K562 (cell line): ENCODE measurements around the gene CCNT2. TPM values are rescaled to one million over a fixed set of nuclear protein-coding genes. Genes with fewer than 3 reads are reported as not detected.

Source experiments
- ATAC-seq: fragments of 200-7000 bp; cut with Tn5 transposase; 3 replicates; pipeline ENCODE4 v1.9.1; 2020; ENCODE audit warnings: moderate library complexity
- BruUV-seq: library from RNA; stranded (reverse); fragments of 400-500 nt; replicated peaks from 2 replicates; lab custom pipeline; 2021; lab: Mats Ljungman, UMichigan
- CTCF ChIA-PET: fragments of 300-600 bp; formaldehyde crosslinking; extraction: SDS; loops from one replicate; lab custom pipeline; 2021; ENCODE audit warnings: low intra/inter-chr PET ratio; lab: Yijun Ruan, JAX
- POLR2A ChIA-PET: fragments of 300-600, 350-650 bp; sonication (Branson Sonifier 250); formaldehyde crosslinking; extraction: SDS; loops from one replicate; lab custom pipeline; 2021; ENCODE audit warnings: antibody characterized with exemption, inconsistent platforms; lab: Yijun Ruan, JAX
- DNase-seq, 4 experiments: peaks; one replicate each; pipeline versions ENCODE4 v3.0.0 to v3.0.0-alpha.2; 2011 to 2018; ENCODE audit warnings: low spot score in 3 of 4, mixed read lengths in 3 of 4; ENCODE audit errors: extremely low read depth in 1 of 4
- FAIRE-seq: peaks from 2 replicates; lab custom pipeline; 2011; peaks lifted over from hg19 to GRCh38; lab: Jason Lieb, UNC
- H2AFZ ChIP-seq: 2 replicates; pipeline ENCODE4 v1.6.0; 2011; ENCODE audit warnings: low read depth, low read length, control low read depth, inconsistent platforms
- H3K27ac ChIP-seq: fragments of 200-600 bp; 3 replicates; pipeline ENCODE4 v1.8.0; 2011; ENCODE audit warnings: low read depth, mild to moderate bottlenecking, control low read depth, inconsistent platforms, low read length, moderate library complexity, mixed read lengths; ENCODE audit errors: extremely low read depth
- H3K27me3 ChIP-seq, 2 experiments: fragments of 300-600 bp in 1 of 2; 2 replicates in 1 of 2; 3 replicates in 1 of 2; pipeline versions ENCODE4 v1.6.0 to v1.8.0; 2011; ENCODE audit warnings: inconsistent platforms in 2 of 2, low read length in 2 of 2, mild to moderate bottlenecking in 1 of 2, mixed read lengths in 1 of 2, moderate library complexity in 1 of 2; ENCODE audit not compliant: control insufficient read depth in 2 of 2, insufficient read depth in 2 of 2
- H3K36me3 ChIP-seq: fragments of 300-600 bp; 3 replicates; pipeline ENCODE4 v1.8.0; 2011; ENCODE audit warnings: mild to moderate bottlenecking, low read length, inconsistent platforms; ENCODE audit not compliant: control insufficient read depth, insufficient read depth
- H3K4me1 ChIP-seq, 2 experiments: fragments of 200-600 bp in 1 of 2; replicated peaks in 1 of 2; 2 replicates in 1 of 2; 3 replicates in 1 of 2; pipeline versions ENCODE4 v1.5.1 to v1.8.0; 2011; ENCODE audit warnings: inconsistent platforms in 2 of 2, low read length in 2 of 2, mild to moderate bottlenecking in 1 of 2, mixed read lengths in 1 of 2, moderate library complexity in 1 of 2; ENCODE audit not compliant: control insufficient read depth in 2 of 2, insufficient read depth in 2 of 2
- H3K4me2 ChIP-seq: 2 replicates; pipeline ENCODE4 v1.6.1; 2011; ENCODE audit warnings: low read length, control low read depth, inconsistent platforms, mixed read lengths; ENCODE audit not compliant: insufficient read depth
- H3K4me3 ChIP-seq: fragments of 200-600 bp; sonication (generic), shearing (Covaris generic); 2 replicates; pipeline ENCODE4 v1.5.1; 2016; ENCODE audit warnings: control low read depth, inconsistent platforms
- H3K79me2 ChIP-seq: fragments of 200-600 bp; 3 replicates; pipeline ENCODE4 v1.8.0; 2011; ENCODE audit warnings: low read length, inconsistent platforms; ENCODE audit not compliant: control insufficient read depth, insufficient read depth
- H3K9ac ChIP-seq, 2 experiments: 2 replicates each; pipeline versions ENCODE4 v1.6.0 to v1.6.1; 2011; ENCODE audit warnings: low read depth in 2 of 2, low read length in 2 of 2, control low read depth in 1 of 2, inconsistent platforms in 1 of 2, mild to moderate bottlenecking in 1 of 2, mixed read lengths in 1 of 2; ENCODE audit not compliant: insufficient read depth in 1 of 2
- H3K9me1 ChIP-seq: one replicate; pipeline ENCODE4 v1.6.0; 2011; ENCODE audit warnings: inconsistent platforms, mild to moderate bottlenecking, low read length, moderate library complexity; ENCODE audit not compliant: control insufficient read depth, insufficient read depth
- H3K9me3 ChIP-seq: replicated peaks from 2 replicates; pipeline ENCODE4 v1.5.1; 2011; ENCODE audit warnings: low read depth, low read length, inconsistent platforms; ENCODE audit not compliant: control insufficient read depth, insufficient read depth
- H4K20me1 ChIP-seq: replicated peaks from 2 replicates; pipeline ENCODE4 v1.6.1; 2011; ENCODE audit warnings: low read length, inconsistent platforms, mixed read lengths; ENCODE audit not compliant: control insufficient read depth, insufficient read depth
- CSDE1 ChIP-seq, 2 experiments: fragments of 450-650 bp; IDR thresholded peaks; 2 replicates each; pipeline ENCODE4 v1.6.1; 2016; ENCODE audit warnings: mild to moderate bottlenecking in 1 of 2
- GTF2A2 ChIP-seq: IDR thresholded peaks from 2 replicates; pipeline ENCODE4 v1.6.1; 2016; ENCODE audit warnings: mild to moderate bottlenecking, missing genetic modification characterization, missing compliant biosample characterization
- HSF4 ChIP-seq: fragments of 250-450 bp; sonication (Bioruptor Pico); IDR thresholded peaks from 2 replicates; pipeline ENCODE4 v2.1.2; 2022; ENCODE audit warnings: mild to moderate bottlenecking, moderate library complexity, borderline replicate concordance
- MECOM ChIP-seq: fragments of 250-450 bp; sonication (Bioruptor Pico); IDR thresholded peaks from 2 replicates; pipeline ENCODE4 v1.8.0; 2022; ENCODE audit warnings: inconsistent platforms
- RFX1 ChIP-seq: fragments of 450-650 bp; IDR thresholded peaks from 2 replicates; pipeline ENCODE4 v1.6.1; 2016; ENCODE audit warnings: mild to moderate bottlenecking, moderate library complexity
- SAP30 ChIP-seq: fragments of 200-600 bp; sonication (generic); IDR thresholded peaks from 2 replicates; pipeline ENCODE4 v1.6.1; 2012; ENCODE audit warnings: borderline replicate concordance, low read depth, mild to moderate bottlenecking, moderate library complexity, low read length, control low read depth, inconsistent platforms; ENCODE audit not compliant: insufficient read depth, poor library complexity, severe bottlenecking
- SREBF1 ChIP-seq: fragments of 150-350 bp; IDR thresholded peaks from 2 replicates; pipeline ENCODE4 v1.6.1; 2014; ENCODE audit warnings: antibody characterized with exemption, low read depth, low read length, borderline replicate concordance
- ZKSCAN3 ChIP-seq: fragments of 250-450 bp; sonication (Bioruptor Pico); IDR thresholded peaks from 2 replicates; pipeline ENCODE4 v1.4.0; 2020
- WGBS: fragments of 100-300 bp; shearing (Covaris generic); methylation state at CpG from one replicate; pipeline ENCODE4 v1.1.6; 2016; ENCODE audit warnings: low coverage, mixed read lengths; ENCODE audit not compliant: insufficient coverage; ENCODE audit errors: missing lambda C conversion rate; 5-methylcytosine and 5-hydroxymethylcytosine counted together
- in situ Hi-C: fragments of 300-500 bp; cut with MboI; formaldehyde crosslinking; loops from 4 replicates; pipeline ENCODE4 v1.15.0; 2018; ENCODE audit warnings: inconsistent platforms, mixed read lengths
- intact Hi-C: fragments of 100-400 bp; cut with micrococcal nuclease; formaldehyde crosslinking; loops from 2 replicates; pipeline ENCODE4 v1.14.2; 2022
- polyA plus RNA-seq, 8 experiments: library from polyadenylated mRNA; depleted of rRNA in 4 of 8; stranded (reverse) in 5 of 8; unstranded in 3 of 8; fragments of >200 nt; fragmentation: Nextera tagmentation in 2 of 8; fragmentation: Illumina TruSeq in 1 of 8; extraction: Ambion mirVana in 2 of 8; extraction: Trizol in 1 of 8; gene quantifications; 2 replicates each; pipeline versions ENCODE4 v1.2.1 to v1.2.3, GENCODE V29; 2011 to 2014; ENCODE audit warnings: inconsistent platforms in 1 of 8, missing spikeins in 1 of 8
- total RNA-seq, 7 experiments: library from RNA; depleted of rRNA in 6 of 7; stranded (reverse); fragments of >200 nt in 6 of 7; fragmentation: Illumina TruSeq in 2 of 7; extraction: Trizol in 2 of 7; gene quantifications; 2 replicates each; pipeline versions ENCODE4 v1.2.1 to v1.2.3, GENCODE V29; 2011 to 2021; ENCODE audit warnings: low replicate concordance in 1 of 7
- TF ChIP-seq, protein P1 (sequence below): fragments of 450-650 bp; IDR thresholded peaks from 2 replicates; pipeline ENCODE4 v1.6.1; 2016; ENCODE audit warnings: missing biosample characterization, missing genetic modification characterization
- TF ChIP-seq, protein P2 (sequence below): fragments of 250-450 bp; sonication (Bioruptor Pico); IDR thresholded peaks from 2 replicates; pipeline ENCODE4 v1.5.0; 2021; ENCODE audit warnings: mild to moderate bottlenecking, moderate library complexity
- TF ChIP-seq, protein P3 (sequence below): sonication (generic); formaldehyde crosslinking; IDR thresholded peaks from 2 replicates; pipeline ENCODE4 v1.8.0; 2022; ENCODE audit warnings: mild to moderate bottlenecking, missing genetic modification reagents
- TF ChIP-seq, protein P4 (sequence below): IDR thresholded peaks from 2 replicates; pipeline ENCODE4 v1.6.1; 2014; ENCODE audit warnings: antibody characterized with exemption

CCNT2 gene
- total and polyA plus RNA-seq, 9 of the 15 experiments (the other 6 are each of a cell fraction or from before 2014, with no cell fraction given) = 12.6 to 30.0 (median 22.7) TPM

DNA sequence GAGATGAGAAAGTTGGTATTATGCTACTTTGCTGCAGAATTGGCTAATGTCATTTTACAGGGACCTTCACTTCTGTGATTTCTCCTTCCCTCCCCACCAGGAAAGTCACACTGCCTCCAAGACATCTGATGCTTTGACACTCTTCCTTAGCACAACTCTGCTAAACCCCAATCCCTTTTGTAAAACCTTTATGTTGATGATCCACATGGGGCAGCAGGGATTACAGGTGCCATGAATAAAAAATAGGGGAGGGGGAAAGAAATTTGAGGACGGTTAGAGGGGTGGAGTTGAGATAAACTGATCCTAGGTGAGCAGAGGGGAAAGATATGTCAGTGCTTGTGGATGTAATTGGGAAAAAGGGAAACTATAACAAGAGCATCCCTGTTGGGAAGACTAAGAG, 26.4 kb downstream of the CCNT2 start:
- Histone ChIP-seq H3K4me1 (no peaks in the 10 kb centered on the region), H3K9me3 (no peaks in the 10 kb centered on the region), H4K20me1 (no peaks in the 10 kb centered on the region), H3K4me3 (no peak overlapping the region), H3K9me1 (no peaks in the 10 kb centered on the region), H3K4me2 (no peak overlapping the region), H2AFZ (no peak overlapping the region), H3K27ac (no peak overlapping the region), H3K36me3 (peaks cover 89% of the 10 kb centered on the region)
- intact Hi-C loops = no loop called here
- 70% methylated on average over 1 of the region's 1 CpG for WGBS
- no TSS peak for BruUV-seq
- CTCF ChIA-PET = no interaction called here
- POLR2A ChIA-PET = interaction anchor here (0.6 kb wide), 1 partner anchor 132 kb away, joined by 3 read pairs; no protein-coding TSS in a partner anchor
- in situ Hi-C loops = no loop called here
- no peak for FAIRE-seq
- DNase-seq = no peak
- no peak for TF ChIP-seq SREBF1
- TF ChIP-seq SAP30 = no peak
- no peak for TF ChIP-seq RFX1
- no peak for TF ChIP-seq HSF4 (CRISPR knock-in tag)
- no peak for TF ChIP-seq ZKSCAN3 (CRISPR knock-in tag)
- TF ChIP-seq, protein P1, sequence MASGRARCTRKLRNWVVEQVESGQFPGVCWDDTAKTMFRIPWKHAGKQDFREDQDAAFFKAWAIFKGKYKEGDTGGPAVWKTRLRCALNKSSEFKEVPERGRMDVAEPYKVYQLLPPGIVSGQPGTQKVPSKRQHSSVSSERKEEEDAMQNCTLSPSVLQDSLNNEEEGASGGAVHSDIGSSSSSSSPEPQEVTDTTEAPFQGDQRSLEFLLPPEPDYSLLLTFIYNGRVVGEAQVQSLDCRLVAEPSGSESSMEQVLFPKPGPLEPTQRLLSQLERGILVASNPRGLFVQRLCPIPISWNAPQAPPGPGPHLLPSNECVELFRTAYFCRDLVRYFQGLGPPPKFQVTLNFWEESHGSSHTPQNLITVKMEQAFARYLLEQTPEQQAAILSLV (tag) = no peak
- no peak for TF ChIP-seq GTF2A2 (tag)
- TF ChIP-seq, protein P2, sequence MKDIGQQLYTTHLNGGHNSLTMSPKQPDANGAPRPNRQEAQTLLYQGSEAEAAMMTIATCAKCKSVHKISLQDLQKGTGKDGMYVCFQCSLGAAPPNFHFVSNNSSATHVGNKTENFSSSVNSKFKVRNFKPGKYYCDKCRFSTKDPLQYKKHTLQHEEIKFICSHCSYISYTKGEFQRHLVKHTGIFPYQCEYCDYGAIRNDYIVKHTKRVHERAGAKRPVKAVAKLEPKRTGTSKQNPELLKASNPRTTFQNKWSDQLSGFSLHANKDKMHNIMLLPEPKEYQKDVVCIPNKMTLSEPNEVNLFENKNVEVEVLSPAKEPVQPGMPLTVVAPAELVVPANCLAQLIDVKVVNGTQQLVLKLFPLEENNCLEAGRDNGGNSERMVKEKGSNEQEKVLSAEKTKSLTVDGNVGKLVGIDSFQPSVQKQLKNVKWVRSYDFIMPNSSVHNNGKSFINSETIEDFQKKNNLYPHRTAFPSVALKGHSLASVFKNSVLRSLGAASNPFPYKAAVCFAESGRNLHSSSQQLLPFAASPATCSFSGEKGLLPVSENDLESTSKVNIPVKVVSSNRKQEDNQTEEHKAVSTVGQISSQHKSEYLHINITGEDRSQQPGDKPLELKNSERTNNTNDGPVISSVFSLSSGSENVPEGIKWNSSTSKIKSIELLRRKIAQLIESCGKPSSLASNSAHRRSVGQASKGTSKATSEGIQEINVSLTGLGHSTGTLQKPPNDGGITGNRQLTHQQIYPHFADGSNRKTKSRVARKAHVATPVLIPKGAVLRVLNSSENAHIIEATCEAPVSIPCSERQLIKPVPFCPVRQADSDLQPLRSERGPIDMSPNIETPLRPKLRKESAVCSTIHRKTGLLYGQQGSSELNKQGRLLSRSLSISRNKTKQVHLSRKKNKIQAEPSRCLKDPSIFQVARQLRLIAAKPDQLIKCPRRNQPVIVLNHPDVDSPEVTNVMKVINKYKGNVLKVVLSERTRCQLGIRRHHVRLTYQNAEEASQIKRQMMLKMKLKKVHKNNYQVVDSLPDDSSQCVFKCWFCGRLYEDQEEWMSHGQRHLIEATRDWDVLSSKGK (CRISPR knock-in tag) = no peak
- TF ChIP-seq, protein P3, sequence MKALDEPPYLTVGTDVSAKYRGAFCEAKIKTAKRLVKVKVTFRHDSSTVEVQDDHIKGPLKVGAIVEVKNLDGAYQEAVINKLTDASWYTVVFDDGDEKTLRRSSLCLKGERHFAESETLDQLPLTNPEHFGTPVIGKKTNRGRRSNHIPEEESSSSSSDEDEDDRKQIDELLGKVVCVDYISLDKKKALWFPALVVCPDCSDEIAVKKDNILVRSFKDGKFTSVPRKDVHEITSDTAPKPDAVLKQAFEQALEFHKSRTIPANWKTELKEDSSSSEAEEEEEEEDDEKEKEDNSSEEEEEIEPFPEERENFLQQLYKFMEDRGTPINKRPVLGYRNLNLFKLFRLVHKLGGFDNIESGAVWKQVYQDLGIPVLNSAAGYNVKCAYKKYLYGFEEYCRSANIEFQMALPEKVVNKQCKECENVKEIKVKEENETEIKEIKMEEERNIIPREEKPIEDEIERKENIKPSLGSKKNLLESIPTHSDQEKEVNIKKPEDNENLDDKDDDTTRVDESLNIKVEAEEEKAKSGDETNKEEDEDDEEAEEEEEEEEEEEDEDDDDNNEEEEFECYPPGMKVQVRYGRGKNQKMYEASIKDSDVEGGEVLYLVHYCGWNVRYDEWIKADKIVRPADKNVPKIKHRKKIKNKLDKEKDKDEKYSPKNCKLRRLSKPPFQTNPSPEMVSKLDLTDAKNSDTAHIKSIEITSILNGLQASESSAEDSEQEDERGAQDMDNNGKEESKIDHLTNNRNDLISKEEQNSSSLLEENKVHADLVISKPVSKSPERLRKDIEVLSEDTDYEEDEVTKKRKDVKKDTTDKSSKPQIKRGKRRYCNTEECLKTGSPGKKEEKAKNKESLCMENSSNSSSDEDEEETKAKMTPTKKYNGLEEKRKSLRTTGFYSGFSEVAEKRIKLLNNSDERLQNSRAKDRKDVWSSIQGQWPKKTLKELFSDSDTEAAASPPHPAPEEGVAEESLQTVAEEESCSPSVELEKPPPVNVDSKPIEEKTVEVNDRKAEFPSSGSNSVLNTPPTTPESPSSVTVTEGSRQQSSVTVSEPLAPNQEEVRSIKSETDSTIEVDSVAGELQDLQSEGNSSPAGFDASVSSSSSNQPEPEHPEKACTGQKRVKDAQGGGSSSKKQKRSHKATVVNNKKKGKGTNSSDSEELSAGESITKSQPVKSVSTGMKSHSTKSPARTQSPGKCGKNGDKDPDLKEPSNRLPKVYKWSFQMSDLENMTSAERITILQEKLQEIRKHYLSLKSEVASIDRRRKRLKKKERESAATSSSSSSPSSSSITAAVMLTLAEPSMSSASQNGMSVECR = no peak
- no peak for TF ChIP-seq CSDE1 (IDR thresholded peaks at IDR 0.05)
- no peak for TF ChIP-seq MECOM (CRISPR knock-in tag)
- TF ChIP-seq, protein P4, sequence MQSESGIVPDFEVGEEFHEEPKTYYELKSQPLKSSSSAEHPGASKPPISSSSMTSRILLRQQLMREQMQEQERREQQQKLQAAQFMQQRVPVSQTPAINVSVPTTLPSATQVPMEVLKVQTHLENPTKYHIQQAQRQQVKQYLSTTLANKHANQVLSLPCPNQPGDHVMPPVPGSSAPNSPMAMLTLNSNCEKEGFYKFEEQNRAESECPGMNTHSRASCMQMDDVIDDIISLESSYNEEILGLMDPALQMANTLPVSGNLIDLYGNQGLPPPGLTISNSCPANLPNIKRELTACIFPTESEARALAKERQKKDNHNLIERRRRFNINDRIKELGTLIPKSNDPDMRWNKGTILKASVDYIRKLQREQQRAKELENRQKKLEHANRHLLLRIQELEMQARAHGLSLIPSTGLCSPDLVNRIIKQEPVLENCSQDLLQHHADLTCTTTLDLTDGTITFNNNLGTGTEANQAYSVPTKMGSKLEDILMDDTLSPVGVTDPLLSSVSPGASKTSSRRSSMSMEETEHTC = no peak
- TF ChIP-seq, all 486 proteins: peak for 0
- Histone ChIP-seq H3K79me2 (peaks cover 18% of the 10 kb centered on the region; the same call in 1 of the 3 replicates), H3K9ac (no peak overlapping the region), H3K27me3 (no peaks in the 10 kb centered on the region)
- no peak for ATAC-seq
